A549 (cell line): Measurements from ENCODE around the gene RPL3. TPM values are rescaled to one million over a fixed set of nuclear protein-coding genes. Genes with fewer than 3 reads are reported as not detected.

Experiments used
- ATAC-seq, 2 experiments: fragments of 200-7000 bp in 1 of 2; fragments of >200 bp in 1 of 2; cut with Nextera tagmentation in 1 of 2; cut with Tn5 transposase in 1 of 2; 3 replicates each; pipeline versions ENCODE4 v1.8.0 to v1.9.1; 2018 to 2020; ENCODE audit warnings: mild to moderate bottlenecking in 1 of 2, moderate library complexity in 1 of 2
- CTCF ChIA-PET: fragments of 300-600 bp; sonication (Branson Sonifier 250); formaldehyde crosslinking; extraction: SDS; loops from one replicate; lab custom pipeline; 2021; ENCODE audit warnings: antibody characterized with exemption, inconsistent platforms; lab: Yijun Ruan, JAX
- POLR2A ChIA-PET: fragments of 350-600 bp; formaldehyde crosslinking; extraction: SDS; loops from one replicate; lab custom pipeline; 2021; ENCODE audit warnings: antibody characterized with exemption, inconsistent platforms; lab: Yijun Ruan, JAX
- DNase-seq, 2 experiments: peaks; one replicate each; pipeline versions ENCODE4 v3.0.0 to v3.0.0-alpha.2; 2011 to 2016; ENCODE audit warnings: low read depth in 1 of 2, low spot score in 1 of 2
- FAIRE-seq: peaks from 2 replicates; lab custom pipeline; 2011; peaks lifted over from hg19 to GRCh38; lab: Jason Lieb, UNC
- H3K27ac ChIP-seq, 2 experiments: fragments of >200 bp; sonication (Bioruptor Twin); formaldehyde crosslinking; 3 replicates each; pipeline ENCODE4 v1.5.1; 2016 to 2017
- H3K4me1 ChIP-seq: fragments of >200 bp; sonication (Bioruptor Twin); formaldehyde crosslinking; 3 replicates; pipeline ENCODE4 v1.6.1; 2016
- H3K4me2 ChIP-seq: fragments of >200 bp; sonication (Bioruptor Twin); formaldehyde crosslinking; 3 replicates; pipeline ENCODE4 v1.6.1; 2016
- H3K4me3 ChIP-seq: fragments of >200 bp; sonication (Bioruptor Twin); formaldehyde crosslinking; 3 replicates; pipeline ENCODE4 v1.5.1; 2016
- H3K9me3 ChIP-seq: fragments of >200 bp; sonication (Bioruptor Twin); formaldehyde crosslinking; 3 replicates; pipeline ENCODE4 v1.6.1; 2016
- BHLHE40 ChIP-seq: IDR thresholded peaks from 2 replicates; pipeline ENCODE4 v1.6.1; 2012; ENCODE audit warnings: low read depth, low read length, inconsistent platforms
- CEBPB ChIP-seq, 2 experiments: fragments of >200 bp in 1 of 2; sonication (Bioruptor Twin) in 1 of 2; formaldehyde crosslinking in 1 of 2; IDR thresholded peaks; 2 replicates each; pipeline ENCODE4 v1.6.1; 2012 to 2016
- EHF ChIP-seq: fragments of 250-450 bp; sonication (Bioruptor Pico); IDR thresholded peaks from 2 replicates; pipeline ENCODE4 v1.5.0; 2020; ENCODE audit warnings: mild to moderate bottlenecking
- FOSB ChIP-seq: fragments of 250-450 bp; sonication (Bioruptor Pico); IDR thresholded peaks from 2 replicates; pipeline ENCODE4 v1.5.0; 2020; ENCODE audit warnings: mild to moderate bottlenecking, moderate library complexity
- FOSL2 ChIP-seq, 2 experiments: fragments of 450-650 bp in 1 of 2; fragments of >200 bp in 1 of 2; sonication (Bioruptor Twin) in 1 of 2; formaldehyde crosslinking; IDR thresholded peaks; 2 replicates each; pipeline versions ENCODE4 v1.5.0 to v1.6.1; 2016 to 2020; ENCODE audit warnings: mild to moderate bottlenecking in 1 of 2, moderate library complexity in 1 of 2
- HDAC2 ChIP-seq: fragments of 200-600 bp; sonication (generic); IDR thresholded peaks from 2 replicates; pipeline ENCODE4 v1.6.1; 2016
- MAZ ChIP-seq: fragments of 150-350 bp; IDR thresholded peaks from 2 replicates; pipeline ENCODE4 v1.6.1; 2014; ENCODE audit warnings: antibody characterized with exemption, low read depth, low read length, borderline replicate concordance
- MYC ChIP-seq: IDR thresholded peaks from 2 replicates; pipeline ENCODE4 v1.6.1; 2012; ENCODE audit warnings: mild to moderate bottlenecking, inconsistent platforms, low read length, improper control_type of control experiment, borderline replicate concordance
- NPAS2 ChIP-seq: fragments of 250-450 bp; sonication (Bioruptor Pico); IDR thresholded peaks from 2 replicates; pipeline ENCODE4 v1.8.0; 2022; ENCODE audit warnings: mild to moderate bottlenecking, moderate library complexity, borderline replicate concordance
- NR3C1 ChIP-seq: fragments of >200 bp; sonication (Bioruptor Twin); formaldehyde crosslinking; IDR thresholded peaks from 3 replicates; pipeline ENCODE4 v1.6.1; 2017
- PHF8 ChIP-seq: fragments of 200-600 bp; sonication (generic); IDR thresholded peaks from 2 replicates; pipeline ENCODE4 v1.6.1; 2016; ENCODE audit warnings: low read depth, mild to moderate bottlenecking, antibody characterized with exemption, moderate library complexity, borderline replicate concordance
- POLR2A ChIP-seq: IDR thresholded peaks from 2 replicates; pipeline ENCODE4 v1.6.1; 2012; ENCODE audit warnings: mild to moderate bottlenecking, low read length
- POLR2AphosphoS2 ChIP-seq: conservative IDR thresholded peaks from 2 replicates; pipeline ENCODE4 v1.6.1; 2012; ENCODE audit warnings: low read length, improper control_type of control experiment, inconsistent platforms
- RARB ChIP-seq: fragments of 250-450 bp; sonication (Bioruptor Pico); IDR thresholded peaks from 2 replicates; pipeline ENCODE4 v1.8.0; 2021; ENCODE audit warnings: mild to moderate bottlenecking, moderate library complexity
- RCOR1 ChIP-seq: fragments of 150-350 bp; IDR thresholded peaks from 2 replicates; pipeline ENCODE4 v1.6.1; 2014; ENCODE audit warnings: antibody characterized with exemption, low read length, low read depth
- RNF2 ChIP-seq: fragments of 200-600 bp; sonication (generic); IDR thresholded peaks from 2 replicates; pipeline ENCODE4 v1.6.1; 2016; ENCODE audit warnings: low read depth, mild to moderate bottlenecking, antibody characterized with exemption, moderate library complexity, borderline replicate concordance
- ZC3H11A ChIP-seq: fragments of 450-650 bp; IDR thresholded peaks from 2 replicates; pipeline ENCODE4 v1.6.1; 2014; ENCODE audit warnings: antibody characterized with exemption, mild to moderate bottlenecking
- ZFP36 ChIP-seq: fragments of 450-650 bp; IDR thresholded peaks from 2 replicates; pipeline ENCODE4 v1.6.1; 2014; ENCODE audit warnings: borderline replicate concordance; ENCODE audit not compliant: partially characterized antibody
- WGBS: methylation state at CpG from one replicate; pipeline ENCODE4 v1.1.6; 2017; ENCODE audit errors: missing lambda C conversion rate; 5-methylcytosine and 5-hydroxymethylcytosine counted together
- polyA plus RNA-seq, 4 experiments: library from polyadenylated mRNA; depleted of rRNA in 3 of 4; stranded (reverse); fragments of >200 nt; fragmentation: RNase III in 1 of 4; extraction: RNeasy Plus Mini Kit Qiagen cat#74134 plus additional on column Dnase treatment in 1 of 4; gene quantifications; 2 replicates in 3 of 4; 3 replicates in 1 of 4; pipeline ENCODE4 v1.2.3, GENCODE V29; 2011 to 2017
- TF ChIP-seq, protein P1 (sequence below): fragments of 250-450 bp; sonication (Bioruptor Pico); IDR thresholded peaks from 2 replicates; pipeline ENCODE4 v1.5.0; 2021; ENCODE audit warnings: mild to moderate bottlenecking, moderate library complexity, borderline replicate concordance
- TF ChIP-seq, protein P2 (sequence below): IDR thresholded peaks from 2 replicates; pipeline ENCODE4 v1.6.1; 2012
- TF ChIP-seq, protein P3 (sequence below): fragments of 250-450 bp; sonication (Bioruptor Pico); IDR thresholded peaks from 2 replicates; pipeline ENCODE4 v1.5.0; 2020; ENCODE audit warnings: low read depth, mild to moderate bottlenecking, moderate library complexity

RPL3 gene
- polyA plus RNA-seq, 2 of the 4 experiments (the other 2 are of a cell fraction) = 1,921 to 1,965 TPM

DNA sequence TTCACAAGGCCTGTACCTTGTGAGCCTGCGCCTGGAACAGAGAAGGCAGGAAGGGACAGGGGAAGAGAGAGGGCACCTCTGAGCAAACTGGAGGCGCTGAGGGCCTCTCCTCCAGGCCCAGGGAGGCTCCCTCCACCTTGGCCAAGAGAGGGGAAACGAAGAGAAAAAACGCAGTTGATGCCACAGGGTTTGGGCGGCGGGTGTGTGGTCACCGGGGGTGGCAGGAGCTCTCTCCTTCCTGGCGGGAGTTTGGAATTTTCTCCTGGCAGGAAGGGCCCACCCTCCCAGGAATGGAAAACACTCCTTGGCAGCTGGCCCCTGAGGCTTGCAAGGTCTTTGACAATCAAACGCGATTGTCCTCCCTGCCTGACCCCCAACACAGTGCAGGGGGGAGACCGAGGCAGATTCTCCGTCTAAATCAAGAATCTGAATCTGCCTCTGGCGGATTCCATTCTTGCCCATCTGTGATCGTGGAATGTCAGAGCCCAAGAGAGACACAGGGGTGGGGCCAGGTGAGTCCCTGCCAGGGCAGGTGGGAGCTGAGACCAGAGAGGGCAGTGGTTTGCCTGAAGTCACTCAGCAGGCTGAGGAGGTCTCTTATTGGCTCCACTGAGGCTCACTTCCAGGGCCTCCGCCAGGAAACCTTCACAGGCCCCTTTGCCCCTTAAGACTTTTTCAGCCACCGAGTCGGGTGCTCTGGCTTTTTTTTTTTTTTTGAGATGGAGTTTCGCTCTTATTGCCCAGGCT, 21.0 kb downstream of the RPL3 start:
- DNase-seq (no peak), FAIRE-seq (no peak)
- ChIA-PET POLR2A (no interaction called here), CTCF (interaction anchor here (0.5 to 3.0 kb wide), 4 partner anchors 8 to 128 kb away, joined by 3 to 15 read pairs (median 6); no protein-coding TSS in a partner anchor)
- WGBS = 68% methylated on average over 12 of the region's 18 CpGs
- Histone ChIP-seq H3K4me2 (peak overlapping the region; percentile 56), H3K4me1 (peaks cover 58% of the 10 kb centered on the region), H3K27ac (peak overlapping the region; percentile 78 to 88), H3K9me3 (no peaks in the 10 kb centered on the region)
- TF ChIP-seq, protein P1, sequence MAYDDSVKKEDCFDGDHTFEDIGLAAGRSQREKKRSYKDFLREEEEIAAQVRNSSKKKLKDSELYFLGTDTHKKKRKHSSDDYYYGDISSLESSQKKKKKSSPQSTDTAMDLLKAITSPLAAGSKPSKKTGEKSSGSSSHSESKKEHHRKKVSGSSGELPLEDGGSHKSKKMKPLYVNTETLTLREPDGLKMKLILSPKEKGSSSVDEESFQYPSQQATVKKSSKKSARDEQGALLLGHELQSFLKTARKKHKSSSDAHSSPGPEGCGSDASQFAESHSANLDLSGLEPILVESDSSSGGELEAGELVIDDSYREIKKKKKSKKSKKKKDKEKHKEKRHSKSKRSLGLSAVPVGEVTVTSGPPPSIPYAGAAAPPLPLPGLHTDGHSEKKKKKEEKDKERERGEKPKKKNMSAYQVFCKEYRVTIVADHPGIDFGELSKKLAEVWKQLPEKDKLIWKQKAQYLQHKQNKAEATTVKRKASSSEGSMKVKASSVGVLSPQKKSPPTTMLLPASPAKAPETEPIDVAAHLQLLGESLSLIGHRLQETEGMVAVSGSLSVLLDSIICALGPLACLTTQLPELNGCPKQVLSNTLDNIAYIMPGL (CRISPR knock-in tag) = no peak
- TF ChIP-seq HDAC2 (no peak), POLR2AphosphoS2 (no peak), NR3C1 (no peak), RNF2 (no peak), POLR2A (no peak), MYC (no peak)
- TF ChIP-seq, protein P2, sequence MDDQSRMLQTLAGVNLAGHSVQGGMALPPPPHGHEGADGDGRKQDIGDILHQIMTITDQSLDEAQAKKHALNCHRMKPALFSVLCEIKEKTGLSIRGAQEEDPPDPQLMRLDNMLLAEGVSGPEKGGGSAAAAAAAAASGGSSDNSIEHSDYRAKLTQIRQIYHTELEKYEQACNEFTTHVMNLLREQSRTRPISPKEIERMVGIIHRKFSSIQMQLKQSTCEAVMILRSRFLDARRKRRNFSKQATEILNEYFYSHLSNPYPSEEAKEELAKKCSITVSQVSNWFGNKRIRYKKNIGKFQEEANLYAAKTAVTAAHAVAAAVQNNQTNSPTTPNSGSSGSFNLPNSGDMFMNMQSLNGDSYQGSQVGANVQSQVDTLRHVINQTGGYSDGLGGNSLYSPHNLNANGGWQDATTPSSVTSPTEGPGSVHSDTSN = no peak
- TF ChIP-seq, all 56 proteins: peak for 0
- ATAC-seq = peak in 1 of 2 experiments; percentile 40; a peak in 3 of 6 replicates
- no peak overlapping the region for H3K4me3 ChIP-seq

DNA sequence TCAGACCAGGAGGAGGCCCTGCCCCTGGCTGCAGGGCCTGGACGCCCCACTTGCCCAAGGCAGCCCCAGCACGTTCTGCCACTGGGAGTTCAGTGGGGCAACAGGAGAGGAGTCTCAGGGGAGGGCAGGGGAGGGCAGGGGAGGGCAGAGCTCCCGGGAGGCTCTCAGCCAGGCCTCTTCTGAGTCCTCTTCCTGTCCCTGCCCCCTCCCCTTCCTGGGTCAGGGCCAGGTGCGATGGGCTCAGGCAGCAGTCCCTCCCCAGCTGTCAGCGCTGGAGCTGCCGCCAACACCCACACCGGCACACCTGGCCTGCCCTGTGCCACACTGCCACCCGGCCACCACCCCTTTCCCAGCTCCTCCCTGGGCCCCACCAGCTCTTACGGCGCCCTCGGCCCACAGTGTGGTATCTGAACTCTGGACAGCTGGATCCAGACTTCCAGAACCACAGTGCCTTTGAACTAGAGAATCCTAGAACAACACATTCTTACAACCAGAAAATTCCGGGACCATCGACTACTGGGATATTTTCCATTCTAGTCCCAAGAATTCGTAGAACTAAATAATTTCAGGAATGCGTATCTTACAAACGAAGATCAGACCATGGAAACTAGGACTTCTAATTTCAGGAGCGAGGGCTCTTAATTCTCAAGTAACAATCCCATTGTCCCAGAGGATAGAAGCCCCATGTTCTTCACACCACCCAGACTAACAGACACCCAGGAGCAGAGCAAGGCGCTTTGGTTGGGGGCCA, 21.8 kb downstream of the RPL3 start:
- Histone ChIP-seq H3K4me1 (peaks cover 66% of the 10 kb centered on the region), H3K27ac (peak overlapping the region; percentile 78 to 88), H3K4me2 (peak overlapping the region; percentile 56), H3K9me3 (no peaks in the 10 kb centered on the region)
- FAIRE-seq = no peak
- DNase-seq = no peak
- POLR2A ChIA-PET = interaction anchor here (0.7 kb wide), 1 partner anchor 59 kb away, joined by 3 read pairs; no protein-coding TSS in a partner anchor
- WGBS = 31% methylated on average over 13 of the region's 18 CpGs
- CTCF ChIA-PET = interaction anchor here (1.0 to 3.0 kb wide), 6 partner anchors 9 to 127 kb away, joined by 3 to 15 read pairs (median 6); partner anchors contain the start of gene PDGFB
- no peak for TF ChIP-seq POLR2A
- TF ChIP-seq, protein P3, sequence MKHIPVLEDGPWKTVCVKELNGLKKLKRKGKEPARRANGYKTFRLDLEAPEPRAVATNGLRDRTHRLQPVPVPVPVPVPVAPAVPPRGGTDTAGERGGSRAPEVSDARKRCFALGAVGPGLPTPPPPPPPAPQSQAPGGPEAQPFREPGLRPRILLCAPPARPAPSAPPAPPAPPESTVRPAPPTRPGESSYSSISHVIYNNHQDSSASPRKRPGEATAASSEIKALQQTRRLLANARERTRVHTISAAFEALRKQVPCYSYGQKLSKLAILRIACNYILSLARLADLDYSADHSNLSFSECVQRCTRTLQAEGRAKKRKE (CRISPR knock-in tag) = no peak
- TF ChIP-seq RCOR1 = no peak
- TF ChIP-seq, protein P2 = no peak
- no peak for TF ChIP-seq EHF (CRISPR knock-in tag)
- TF ChIP-seq, protein P1 (CRISPR knock-in tag) = no peak
- no peak for TF ChIP-seq MAZ
- TF ChIP-seq RARB = no peak
- no peak for TF ChIP-seq HDAC2
- TF ChIP-seq FOSL2 (IDR thresholded peaks at IDR 0.05) = no peak
- no peak for TF ChIP-seq FOSL2 (CRISPR knock-in tag; IDR thresholded peaks at IDR 0.05)
- TF ChIP-seq PHF8 = no peak
- TF ChIP-seq BHLHE40 = no peak
- TF ChIP-seq FOSB (CRISPR knock-in tag) = no peak
- no peak for TF ChIP-seq ZC3H11A
- no peak for TF ChIP-seq RNF2
- TF ChIP-seq ZFP36 = no peak
- no peak for TF ChIP-seq CEBPB (IDR thresholded peaks at IDR 0.05)
- TF ChIP-seq NPAS2 = no peak
- TF ChIP-seq, all 56 proteins: peak for 0
- no peak overlapping the region for H3K4me3 ChIP-seq
- ATAC-seq = peak; percentile 9 to 38; a peak in 3 of 6 replicates
